Tibial nerve (tissue), 3 donors: ENCODE measurements around the gene KLHL30.

Experiments used
- CTCF ChIP-seq, 5 experiments: fragments of 200-600 bp in 3 of 5; fragments of 450-650 bp in 2 of 5; sonication (generic) in 3 of 5; IDR thresholded peaks; one replicate each; pipeline ENCODE4 v1.5.1; 2016 to 2019; ENCODE audit warnings: antibody characterized with exemption in 5 of 5, mild to moderate bottlenecking in 3 of 5, moderate library complexity in 2 of 5
- POLR2A ChIP-seq, 2 donors: fragments of 450-650 bp; IDR thresholded peaks; one replicate each; pipeline ENCODE4 v1.6.1; 2017; ENCODE audit warnings: antibody characterized with exemption in 2 of 2, mild to moderate bottlenecking in 2 of 2, moderate library complexity in 2 of 2

- no peak for TF ChIP-seq POLR2A (IDR thresholded peaks at IDR 0.05)
- no peak for TF ChIP-seq CTCF (IDR thresholded peaks at IDR 0.05)
Observed at GRCh38 chr2:238162846-238163441, 24.5 kb downstream of the KLHL30 start.
